SK-N-MC (cell line): ENCODE measurements around the gene HMG20B.

Experiments used
- EZH2 ChIP-seq: fragments of 200-600 bp; sonication (generic); IDR thresholded peaks from one replicate; pipeline ENCODE4 v1.6.1; 2017; ENCODE audit warnings: antibody characterized with exemption
- FOXP2 ChIP-seq: optimal IDR thresholded peaks from 2 replicates; pipeline ENCODE3; 2011; ENCODE audit warnings: mild to moderate bottlenecking, moderate library complexity; ENCODE audit not compliant: insufficient read depth; ENCODE audit errors: extremely low read length, control extremely low read depth
- POLR2AphosphoS5 ChIP-seq: IDR thresholded peaks from 2 replicates; pipeline ENCODE4 v1.6.1; 2012; ENCODE audit warnings: mild to moderate bottlenecking, low read depth, low read length, borderline replicate concordance

DNA sequence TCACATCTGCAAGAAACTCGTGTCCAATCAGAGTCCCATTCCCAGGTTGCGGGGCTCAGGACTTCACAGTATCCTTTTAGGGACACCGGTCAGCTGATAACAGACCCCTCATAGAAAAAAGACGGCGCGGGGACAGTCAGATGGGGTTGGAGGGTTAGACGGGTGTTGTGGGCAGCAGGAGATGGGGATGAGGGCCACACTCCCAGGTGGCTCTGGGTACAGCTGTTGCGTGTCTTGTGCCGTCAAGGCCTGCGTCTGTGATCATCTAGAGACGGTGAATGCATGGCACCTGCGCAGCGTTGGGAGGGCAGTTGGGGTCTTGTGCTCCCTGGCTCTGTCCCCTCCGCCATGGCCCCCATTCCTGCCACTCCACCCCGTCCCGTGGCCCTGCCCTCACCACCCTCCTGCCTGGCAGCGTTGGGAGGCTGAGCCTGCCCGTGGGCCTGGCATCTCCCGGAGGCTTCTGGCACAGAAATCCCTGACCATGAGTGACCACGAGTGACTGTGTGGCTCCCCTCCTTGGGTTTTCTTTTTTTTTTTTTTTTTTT lies 47.8 kb upstream of the HMG20B start:
- TF ChIP-seq POLR2AphosphoS5, result no peak
- TF ChIP-seq EZH2, result no peak
- no peak for TF ChIP-seq FOXP2
